GM23248 (cell line): Measurements from ENCODE around the gene CDC42. TPM values are rescaled to one million over a fixed set of nuclear protein-coding genes. Genes with fewer than 3 reads are reported as not detected.

Experiments used
- DNase-seq: peaks from one replicate; pipeline ENCODE4 v3.0.0-alpha.2; 2015
- H2AFZ ChIP-seq: fragments of 200-600 bp; sonication (generic); 2 replicates; pipeline ENCODE4 v1.6.1; 2016; ENCODE audit warnings: antibody characterized with exemption
- H3F3A ChIP-seq: fragments of 200-600 bp; sonication (generic); 2 replicates; pipeline ENCODE4 v1.6.1; 2016; ENCODE audit warnings: mild to moderate bottlenecking, antibody characterized with exemption, mixed run types; ENCODE audit not compliant: insufficient read depth
- H3K27ac ChIP-seq: fragments of 200-600 bp; sonication (generic); 2 replicates; pipeline ENCODE4 v1.5.1; 2016; ENCODE audit warnings: mild to moderate bottlenecking
- H3K27me3 ChIP-seq: fragments of 200-600 bp; sonication (generic); replicated peaks from 2 replicates; pipeline ENCODE4 v1.6.1; 2016; ENCODE audit warnings: mild to moderate bottlenecking; ENCODE audit not compliant: insufficient read depth
- H3K36me3 ChIP-seq: fragments of 200-600 bp; sonication (generic); 2 replicates; pipeline ENCODE4 v1.6.1; 2016; ENCODE audit warnings: low read depth, mild to moderate bottlenecking
- H3K4me1 ChIP-seq: fragments of 200-600 bp; sonication (generic); 2 replicates; pipeline ENCODE4 v1.6.1; 2016; ENCODE audit warnings: mild to moderate bottlenecking; ENCODE audit not compliant: insufficient read depth
- H3K4me2 ChIP-seq: fragments of 200-600 bp; sonication (generic); one replicate; pipeline ENCODE4 v1.6.1; 2016; ENCODE audit warnings: mild to moderate bottlenecking; ENCODE audit not compliant: unreplicated experiment
- H3K4me3 ChIP-seq: fragments of 200-600 bp; sonication (generic); 2 replicates; pipeline ENCODE4 v1.5.1; 2016; ENCODE audit warnings: mild to moderate bottlenecking
- H3K79me2 ChIP-seq: fragments of 200-600 bp; sonication (generic); 2 replicates; pipeline ENCODE4 v1.6.1; 2016; ENCODE audit warnings: mild to moderate bottlenecking; ENCODE audit not compliant: insufficient read depth
- H3K9ac ChIP-seq: fragments of 200-600 bp; sonication (generic); 2 replicates; pipeline ENCODE4 v1.6.1; 2016; ENCODE audit warnings: mild to moderate bottlenecking
- H3K9me2 ChIP-seq: fragments of 200-600 bp; sonication (generic); 2 replicates; pipeline ENCODE4 v1.6.1; 2016; ENCODE audit warnings: mixed run types, mild to moderate bottlenecking, moderate library complexity; ENCODE audit not compliant: insufficient read depth
- H3K9me3 ChIP-seq: fragments of 200-600 bp; sonication (generic); one replicate; pipeline ENCODE4 v1.6.1; 2017; ENCODE audit warnings: low read depth
- H4K20me1 ChIP-seq: fragments of 200-600 bp; sonication (generic); 2 replicates; pipeline ENCODE4 v1.6.0; 2016; ENCODE audit not compliant: insufficient read depth
- EZH2 ChIP-seq: fragments of 200-600 bp; sonication (generic); IDR thresholded peaks from 2 replicates; pipeline ENCODE4 v1.6.1; 2018; ENCODE audit warnings: antibody characterized with exemption, mild to moderate bottlenecking; ENCODE audit not compliant: insufficient read depth, poor library complexity, severe bottlenecking
- EZH2phosphoT487 ChIP-seq: fragments of 200-600 bp; sonication (generic); IDR thresholded peaks from 2 replicates; pipeline ENCODE4 v1.6.1; 2018; ENCODE audit warnings: antibody characterized with exemption, moderate library complexity, mild to moderate bottlenecking, low read depth; ENCODE audit not compliant: insufficient read depth
- WGBS, 2 experiments: methylation state at CpG; one replicate each; pipeline ENCODE4 v1.1.6; 2015 to 2017; ENCODE audit warnings: low lambda C conversion rate in 2 of 2, low coverage in 1 of 2; ENCODE audit errors: missing lambda C conversion rate in 2 of 2; 5-methylcytosine and 5-hydroxymethylcytosine counted together
- in situ Hi-C: fragments of 300-500 bp; cut with MboI; formaldehyde crosslinking; loops from 2 replicates; pipeline ENCODE4 v1.15.0; 2020
- polyA plus RNA-seq: library from polyadenylated mRNA; unstranded; fragments of >200 nt; fragmentation: Nextera tagmentation; extraction: Ambion mirVana; gene quantifications from 2 replicates; pipeline ENCODE4 v1.2.1, GENCODE V29; 2016
- total RNA-seq: library from RNA; depleted of rRNA; stranded (reverse); fragments of >200 nt; shearing (Covaris generic); gene quantifications from 2 replicates; pipeline ENCODE4 v1.2.3, GENCODE V29; 2014

The CDC42 gene
- total and polyA plus RNA-seq, 2 experiments from 2014 or later, result 159 to 420 TPM

- Histone ChIP-seq H3K9me2 (no peaks in the 10 kb centered on the region), H3K4me3 (no peak overlapping the region), H3K27me3 (no peaks in the 10 kb centered on the region), H3K9ac (no peak overlapping the region), H4K20me1 (peaks cover 15% of the 10 kb centered on the region; the same call in 1 of the 2 replicates), H3K9me3 (no peaks in the 10 kb centered on the region), H3K27ac (no peak overlapping the region), H2AFZ (no peak overlapping the region), H3F3A (peaks cover 26% of the 10 kb centered on the region), H3K79me2 (peaks cover 24% of the 10 kb centered on the region), H3K36me3 (no peaks in the 10 kb centered on the region), H3K4me2 (no peak overlapping the region), H3K4me1 (peaks cover 11% of the 10 kb centered on the region)
- no peak for DNase-seq
- TF ChIP-seq EZH2phosphoT487 (no peak), EZH2 (no peak)
- WGBS, 2 experiments, result 92 to 93% methylated on average over 3 of the region's 3 CpGs
- in situ Hi-C loops, result no loop called here
Measured at GRCh38 chr1:22050330-22050729, 2.2 kb upstream of the CDC42 start.

- H2AFZ ChIP-seq, result peak overlapping the region; percentile 95
- H3K36me3 ChIP-seq, result no peaks in the 10 kb centered on the region
- no peaks in the 10 kb centered on the region for H3K9me2 ChIP-seq
- H3K4me3 ChIP-seq, result no peak overlapping the region
- in situ Hi-C loops, result no loop called here
- H3F3A ChIP-seq, result peaks cover 33% of the 10 kb centered on the region
- H3K27ac ChIP-seq, result no peak overlapping the region
- H3K9ac ChIP-seq, result no peak overlapping the region
- H3K9me3 ChIP-seq, result no peaks in the 10 kb centered on the region
- TF ChIP-seq EZH2phosphoT487 (no peak), EZH2 (no peak)
- peaks cover 29% of the 10 kb centered on the region; the same call in 1 of the 2 replicates for H4K20me1 ChIP-seq
- WGBS, 2 experiments, result 86 to 88% methylated on average over 13 of the region's 13 CpGs
- no peak overlapping the region for H3K4me2 ChIP-seq
- peaks cover 22% of the 10 kb centered on the region for H3K4me1 ChIP-seq
- H3K79me2 ChIP-seq, result peaks cover 37% of the 10 kb centered on the region
- no peak for DNase-seq
- no peaks in the 10 kb centered on the region for H3K27me3 ChIP-seq
Measured at GRCh38 chr1:22051607-22052114, 848 bp upstream of the CDC42 start.

- H3K27me3 ChIP-seq, result no peaks in the 10 kb centered on the region
- H3K9me3 ChIP-seq, result no peaks in the 10 kb centered on the region
- DNase-seq, result peak; percentile 88
- peak overlapping the region; percentile 91 for H3K4me3 ChIP-seq
- peak overlapping the region; percentile 98 for H3K4me2 ChIP-seq
- TF ChIP-seq EZH2 (no peak), EZH2phosphoT487 (no peak)
- peaks cover 3% of the 10 kb centered on the region; the same call in 1 of the 2 replicates for H3K36me3 ChIP-seq
- WGBS, 2 experiments, result 1 to 2% methylated on average over 23 to 43 of the region's 70 CpGs
- no peak overlapping the region for H2AFZ ChIP-seq
- H3K27ac ChIP-seq, result peak overlapping the region; percentile 95
- in situ Hi-C loops, result no loop called here
- H3K4me1 ChIP-seq, result peaks cover 27% of the 10 kb centered on the region
- peaks cover 39% of the 10 kb centered on the region for H3F3A ChIP-seq
- H3K9me2 ChIP-seq, result no peaks in the 10 kb centered on the region
- H3K79me2 ChIP-seq, result peaks cover 53% of the 10 kb centered on the region
- peak overlapping the region; percentile 99 for H3K9ac ChIP-seq
- H4K20me1 ChIP-seq, result peaks cover 44% of the 10 kb centered on the region; the same call in 1 of the 2 replicates
Measured at GRCh38 chr1:22053017-22053860, 730 bp downstream of the CDC42 start.

- H3K4me1 ChIP-seq, result peaks cover 21% of the 10 kb centered on the region
- H3F3A ChIP-seq, result peaks cover 34% of the 10 kb centered on the region
- H3K27ac ChIP-seq, result peak overlapping the region; percentile 95
- peaks cover 61% of the 10 kb centered on the region for H3K79me2 ChIP-seq
- peak overlapping the region; percentile 98 for H3K4me2 ChIP-seq
- H4K20me1 ChIP-seq, result peaks cover 48% of the 10 kb centered on the region; the same call in 1 of the 2 replicates
- no peak for TF ChIP-seq EZH2
- no peak for TF ChIP-seq EZH2phosphoT487
- peaks cover 3% of the 10 kb centered on the region; the same call in 1 of the 2 replicates for H3K36me3 ChIP-seq
- peak overlapping the region; percentile 91 for H3K4me3 ChIP-seq
- DNase-seq, result peak; percentile 30
- no peaks in the 10 kb centered on the region for H3K9me2 ChIP-seq
- 52 to 53% methylated on average over 19 of the region's 19 CpGs for WGBS, 2 experiments
- H3K9me3 ChIP-seq, result no peaks in the 10 kb centered on the region
- H3K27me3 ChIP-seq, result no peaks in the 10 kb centered on the region
- peak overlapping the region; percentile 99 for H3K9ac ChIP-seq
- H2AFZ ChIP-seq, result no peak overlapping the region
- in situ Hi-C loops, result no loop called here
Measured at GRCh38 chr1:22053861-22054770, 1.6 kb downstream of the CDC42 start.
